ENCODE measurements around the gene DUSP10. TPM values are rescaled to one million over a fixed set of nuclear protein-coding genes. Genes with fewer than 3 reads are reported as not detected.

DUSP10 gene
- total RNA-seq (1 to 10 TPM; 1.8 to 9.7 (median 4.0) TPM), polyA plus RNA-seq (1 to 10 TPM; 2.8 to 3.6 TPM)
- long read RNA-seq, donor 1, partial matches to known transcripts: 0 of 2 reads
- long read RNA-seq, donor 1, other reads (novel, unspliced or antisense): 0 of 2 reads
- long read RNA-seq, donor 2, partial matches to known transcripts: 1 of 6 reads
- long read RNA-seq, donor 2, other reads (novel, unspliced or antisense): 1 of 6 reads
- long read RNA-seq, donor 3, transcript DUSP10-201 (4 exons, 2,676 nt): major isoform, 7 of 11 reads
- long read RNA-seq, donor 3, partial matches to known transcripts: 3 of 11 reads
- long read RNA-seq, donor 3, other reads (novel, unspliced or antisense): 0 of 11 reads

DNA sequence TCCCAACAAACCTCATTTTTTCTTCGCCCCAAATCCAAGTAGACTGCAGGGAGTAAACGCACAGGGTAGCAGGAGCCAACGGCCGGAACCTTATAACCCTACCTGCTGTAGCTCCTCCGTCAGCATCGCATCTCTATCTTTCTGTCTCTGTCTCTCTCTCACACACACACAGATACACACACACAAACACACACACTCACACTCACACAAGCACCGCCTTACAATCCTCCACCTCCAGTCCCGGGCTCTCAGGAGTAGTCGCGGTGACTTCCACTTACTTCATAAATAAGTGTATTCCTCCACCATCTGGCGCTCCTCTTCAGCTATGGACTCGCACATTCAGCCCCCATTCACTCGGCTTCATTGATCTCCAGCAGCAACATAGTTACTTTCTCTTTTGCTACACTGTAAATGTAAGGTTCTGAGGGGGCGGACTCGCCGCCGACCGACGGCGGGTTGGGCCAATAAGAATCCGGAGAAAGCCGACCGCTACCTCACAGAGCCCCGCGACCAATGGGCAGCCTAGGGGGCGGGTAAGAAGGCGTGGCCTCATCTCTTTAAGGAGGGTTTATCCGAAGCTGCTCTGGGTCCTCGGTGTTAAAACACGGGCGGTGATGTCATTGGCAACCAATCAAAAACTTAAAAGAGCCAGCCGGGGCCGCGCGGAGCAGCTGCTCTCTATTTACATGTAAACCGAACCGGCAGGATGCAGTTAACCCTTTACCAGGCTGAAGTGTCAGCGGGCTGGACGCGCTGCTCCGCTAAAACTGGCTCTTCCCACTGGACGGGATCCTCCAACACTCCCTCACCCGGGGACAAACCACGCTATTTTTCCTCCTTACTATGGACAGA, at the start of gene DUSP10:
Gene DUSP10 (minus strand): TSS at position 387 of the 852 bp plus-strand sequence. CDS start 2,345 bp downstream, outside the sequence.
- peaks cover 3 to 30% (median 18%) of the 10 kb centered on the region in 9 donors for H3K4me1 ChIP-seq
- H3K27me3 ChIP-seq: no peaks in the 10 kb centered on the region
- peaks cover 0 to 24% (median 0%) of the 10 kb centered on the region in 9 donors for H3K36me3 ChIP-seq
- DNase-seq: peak; percentile 96 to 99
- peak within 1 kb of the TSS; percentile 86 to 100 (median 98) for H3K27ac ChIP-seq
- intact Hi-C loops (cut with DNase I): loop anchor here in 5 of 10 donors (5.0 to 10.0 kb wide), 9 partner anchors 170 to 713 kb away; no protein-coding TSS in a partner anchor
- H3K4me3 ChIP-seq: peak within 1 kb of the TSS; percentile 54 to 86 (median 67)
- WGBS, 2 donors: 0% methylated on average over 44 of the region's 44 CpGs
- TF ChIP-seq, protein P1, sequence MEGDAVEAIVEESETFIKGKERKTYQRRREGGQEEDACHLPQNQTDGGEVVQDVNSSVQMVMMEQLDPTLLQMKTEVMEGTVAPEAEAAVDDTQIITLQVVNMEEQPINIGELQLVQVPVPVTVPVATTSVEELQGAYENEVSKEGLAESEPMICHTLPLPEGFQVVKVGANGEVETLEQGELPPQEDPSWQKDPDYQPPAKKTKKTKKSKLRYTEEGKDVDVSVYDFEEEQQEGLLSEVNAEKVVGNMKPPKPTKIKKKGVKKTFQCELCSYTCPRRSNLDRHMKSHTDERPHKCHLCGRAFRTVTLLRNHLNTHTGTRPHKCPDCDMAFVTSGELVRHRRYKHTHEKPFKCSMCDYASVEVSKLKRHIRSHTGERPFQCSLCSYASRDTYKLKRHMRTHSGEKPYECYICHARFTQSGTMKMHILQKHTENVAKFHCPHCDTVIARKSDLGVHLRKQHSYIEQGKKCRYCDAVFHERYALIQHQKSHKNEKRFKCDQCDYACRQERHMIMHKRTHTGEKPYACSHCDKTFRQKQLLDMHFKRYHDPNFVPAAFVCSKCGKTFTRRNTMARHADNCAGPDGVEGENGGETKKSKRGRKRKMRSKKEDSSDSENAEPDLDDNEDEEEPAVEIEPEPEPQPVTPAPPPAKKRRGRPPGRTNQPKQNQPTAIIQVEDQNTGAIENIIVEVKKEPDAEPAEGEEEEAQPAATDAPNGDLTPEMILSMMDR (IDR thresholded peaks at IDR 0.05): no peak
- ATAC-seq: peak; percentile 93 to 98 (median 97)
- H3K9me3 ChIP-seq: no peaks in the 10 kb centered on the region

- no peak for ATAC-seq
Observed at GRCh38 chr1:221788466-221788865, 46.6 kb upstream of the DUSP10 start.

DNA sequence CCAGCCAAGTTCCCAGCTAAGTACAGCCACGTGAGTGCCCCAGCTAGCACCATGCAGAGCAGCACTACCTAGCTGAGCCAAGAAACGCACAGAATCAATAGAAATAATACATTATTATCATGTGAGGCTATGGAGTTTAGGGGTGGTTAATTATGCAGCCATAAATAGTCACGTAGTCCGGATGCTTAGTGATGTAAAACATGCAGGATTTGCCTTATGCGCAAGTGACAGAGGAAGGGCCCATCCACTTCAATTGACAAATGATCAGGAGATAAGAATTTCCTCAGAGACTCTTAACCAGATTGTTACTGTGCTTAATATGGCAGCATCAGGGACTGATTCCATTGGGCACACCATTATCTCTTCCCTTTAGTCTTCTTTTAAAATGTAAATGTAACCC, 44.8 kb upstream of the DUSP10 start:
- Histone ChIP-seq H3K27me3 (peaks cover 0 to 5% (median 0%) of the 10 kb centered on the region in 7 donors), H3K4me1 (peaks cover 0 to 7% (median 0%) of the 10 kb centered on the region in 9 donors), H3K27ac (no peak overlapping the region), H3K9me3 (no peaks in the 10 kb centered on the region), H3K4me3 (no peak overlapping the region), H3K36me3 (no peaks in the 10 kb centered on the region)
- TF ChIP-seq, protein P1 (IDR thresholded peaks at IDR 0.05): no peak
- DNase-seq (no peak), ATAC-seq (no peak)
- intact Hi-C loops (cut with DNase I): no loop called here
- 88 to 90% methylated on average over 5 of the region's 5 CpGs for WGBS, 2 donors

More at GRCh38 chr1:221788466-221788865, 46.6 kb upstream of the DUSP10 start:
- peaks cover 0 to 3% (median 0%) of the 10 kb centered on the region in 9 donors for H3K4me1 ChIP-seq
- intact Hi-C loops (cut with DNase I): no loop called here
- H3K27me3 ChIP-seq: peaks cover 0 to 5% (median 0%) of the 10 kb centered on the region in 7 donors
- no peaks in the 10 kb centered on the region for H3K36me3 ChIP-seq
- 61 to 66% methylated on average over 6 of the region's 6 CpGs for WGBS, 2 donors
- TF ChIP-seq, protein P1 (IDR thresholded peaks at IDR 0.05): no peak
- H3K4me3 ChIP-seq: no peak overlapping the region
- no peak for DNase-seq
- no peak overlapping the region for H3K27ac ChIP-seq
- no peaks in the 10 kb centered on the region for H3K9me3 ChIP-seq

GRCh38 chr1:221783936-221784335, 42.0 kb upstream of the DUSP10 start:
- no peak for DNase-seq
- no peaks in the 10 kb centered on the region for H3K9me3 ChIP-seq
- intact Hi-C loops (cut with DNase I): no loop called here
- no peaks in the 10 kb centered on the region for H3K36me3 ChIP-seq
- peaks cover 0 to 5% (median 0%) of the 10 kb centered on the region in 7 donors for H3K27me3 ChIP-seq
- H3K4me3 ChIP-seq: no peak overlapping the region
- H3K27ac ChIP-seq: no peak overlapping the region
- TF ChIP-seq, protein P1 (IDR thresholded peaks at IDR 0.05): no peak
- WGBS, 2 donors: 71 to 79% methylated on average over 4 of the region's 4 CpGs
- H3K4me1 ChIP-seq: peaks cover 0 to 19% (median 0%) of the 10 kb centered on the region in 9 donors
- ATAC-seq: no peak

Data from heart right ventricle (tissue), 16 donors.